Measurements from ENCODE around the gene PPP2R2C. TPM values are rescaled to one million over a fixed set of nuclear protein-coding genes. Genes with fewer than 3 reads are reported as not detected.

PPP2R2C gene
- total RNA-seq, 2 experiments from 2014 or later, result not detected

GRCh38 chr4:6375620-6376295 is 96.7 kb downstream of the PPP2R2C start:
- POLR2A ChIA-PET, result no interaction called here
- no peaks in the 10 kb centered on the region for H3K9me3 ChIP-seq (ENCODE audit: low read length)
- H3K4me1 ChIP-seq (ENCODE audit: insufficient read depth, low read length, poor library complexity, severe bottlenecking), result no peaks in the 10 kb centered on the region
- no peak overlapping the region for H3K4me3 ChIP-seq (ENCODE audit: low read depth, low read length, poor library complexity, severe bottlenecking)
- H3K79me2 ChIP-seq (ENCODE audit: insufficient read depth, low read depth, low read length), result no peaks in the 10 kb centered on the region
- H3K4me2 ChIP-seq (ENCODE audit: low read length), result no peak overlapping the region
- BruUV-seq (replicated peaks), result no TSS peak
- H3K9me2 ChIP-seq (ENCODE audit: insufficient read depth, low read length), result no peaks in the 10 kb centered on the region
- no peak for DNase-seq (ENCODE audit: low spot score)
- no peaks in the 10 kb centered on the region for H4K20me1 ChIP-seq (ENCODE audit: insufficient read depth, low read length)
- no peak overlapping the region for H3K27ac ChIP-seq (ENCODE audit: low read depth, low read length, poor library complexity, severe bottlenecking)
- intact Hi-C loops (cut with micrococcal nuclease; ENCODE audit: unreplicated experiment), result no loop called here
- CTCF ChIA-PET (ENCODE audit: unreplicated experiment), result no interaction called here
- H3K36me3 ChIP-seq (ENCODE audit: insufficient read depth, low read length), result no peaks in the 10 kb centered on the region
- H2AFZ ChIP-seq (ENCODE audit: low read length), result no peak overlapping the region
- TF ChIP-seq, protein P1, sequence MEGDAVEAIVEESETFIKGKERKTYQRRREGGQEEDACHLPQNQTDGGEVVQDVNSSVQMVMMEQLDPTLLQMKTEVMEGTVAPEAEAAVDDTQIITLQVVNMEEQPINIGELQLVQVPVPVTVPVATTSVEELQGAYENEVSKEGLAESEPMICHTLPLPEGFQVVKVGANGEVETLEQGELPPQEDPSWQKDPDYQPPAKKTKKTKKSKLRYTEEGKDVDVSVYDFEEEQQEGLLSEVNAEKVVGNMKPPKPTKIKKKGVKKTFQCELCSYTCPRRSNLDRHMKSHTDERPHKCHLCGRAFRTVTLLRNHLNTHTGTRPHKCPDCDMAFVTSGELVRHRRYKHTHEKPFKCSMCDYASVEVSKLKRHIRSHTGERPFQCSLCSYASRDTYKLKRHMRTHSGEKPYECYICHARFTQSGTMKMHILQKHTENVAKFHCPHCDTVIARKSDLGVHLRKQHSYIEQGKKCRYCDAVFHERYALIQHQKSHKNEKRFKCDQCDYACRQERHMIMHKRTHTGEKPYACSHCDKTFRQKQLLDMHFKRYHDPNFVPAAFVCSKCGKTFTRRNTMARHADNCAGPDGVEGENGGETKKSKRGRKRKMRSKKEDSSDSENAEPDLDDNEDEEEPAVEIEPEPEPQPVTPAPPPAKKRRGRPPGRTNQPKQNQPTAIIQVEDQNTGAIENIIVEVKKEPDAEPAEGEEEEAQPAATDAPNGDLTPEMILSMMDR (conservative IDR thresholded peaks at IDR 0.05; ENCODE audit: low read length), result no peak
- no peak for TF ChIP-seq EZH2phosphoT487 (IDR thresholded peaks at IDR 0.05; ENCODE audit: borderline replicate concordance, low read depth, low read length)

- Histone ChIP-seq H3K9me3 (ENCODE audit: low read length) (no peaks in the 10 kb centered on the region), H3K9me2 (ENCODE audit: insufficient read depth, low read length) (no peaks in the 10 kb centered on the region), H3K27ac (ENCODE audit: low read depth, low read length, poor library complexity, severe bottlenecking) (no peak overlapping the region), H3K4me2 (ENCODE audit: low read length) (no peak overlapping the region), H4K20me1 (ENCODE audit: insufficient read depth, low read length) (no peaks in the 10 kb centered on the region), H3K36me3 (ENCODE audit: insufficient read depth, low read length) (no peaks in the 10 kb centered on the region), H3K4me3 (ENCODE audit: low read depth, low read length, poor library complexity, severe bottlenecking) (no peak overlapping the region), H3K79me2 (ENCODE audit: insufficient read depth, low read depth, low read length) (no peaks in the 10 kb centered on the region), H3K4me1 (ENCODE audit: insufficient read depth, low read length, poor library complexity, severe bottlenecking) (no peaks in the 10 kb centered on the region), H2AFZ (ENCODE audit: low read length) (no peak overlapping the region)
- TF ChIP-seq, protein P1 (conservative IDR thresholded peaks at IDR 0.05; ENCODE audit: low read length), result no peak
- TF ChIP-seq EZH2phosphoT487 (IDR thresholded peaks at IDR 0.05; ENCODE audit: borderline replicate concordance, low read depth, low read length), result no peak
- POLR2A ChIA-PET, result no interaction called here
- CTCF ChIA-PET (ENCODE audit: unreplicated experiment), result interaction anchor here (0.5 kb wide), 1 partner anchor 13 kb away, joined by 3 read pairs; no protein-coding TSS in a partner anchor
- intact Hi-C loops (cut with micrococcal nuclease; ENCODE audit: unreplicated experiment), result no loop called here
- no peak for DNase-seq (ENCODE audit: low spot score)
- no TSS peak for BruUV-seq (replicated peaks)
These were observed 97.8 kb downstream of the PPP2R2C start for GRCh38 chr4:6374575-6374974.

All from OCI-LY7 (cell line).